Measurements from ENCODE around the gene RBBP9. TPM values are rescaled to one million over a fixed set of nuclear protein-coding genes. Genes with fewer than 3 reads are reported as not detected.
"Not testable (repeated sequence)": the region's sequence is repeated elsewhere in the genome, so short reads cannot be mapped to it uniquely, and the experiment has no call there.

Gene RBBP9
- polyA plus RNA-seq, 1 experiment: 19.7 TPM

DNA sequence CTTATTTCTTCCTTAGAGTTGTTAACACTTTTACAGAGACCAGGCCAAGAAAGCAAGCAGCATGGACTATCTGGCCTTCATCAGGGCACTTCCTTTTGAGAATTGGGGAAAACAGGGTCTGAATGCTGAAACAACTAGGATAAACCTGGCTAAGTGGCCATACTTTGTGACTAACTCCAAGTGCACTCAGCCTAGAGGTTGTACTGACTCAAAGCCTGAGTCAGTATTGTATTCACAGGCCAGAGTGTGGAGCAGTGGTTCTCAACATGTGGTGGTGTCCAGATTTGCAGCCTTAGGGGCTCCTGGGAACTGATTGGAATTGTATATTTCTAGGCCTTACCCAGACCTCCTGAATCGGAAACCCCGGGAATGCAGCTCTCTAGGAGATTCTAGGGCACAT is 30.8 kb upstream of the RBBP9 start:
- Histone ChIP-seq H3K9me3 (ENCODE audit: control insufficient read depth, insufficient read depth, low read length) (no peaks in the 10 kb centered on the region), H3K27ac (ENCODE audit: low read depth, low read length) (peak overlapping the region; percentile 35), H3K27me3 (ENCODE audit: control insufficient read depth, insufficient read depth, low read length) (no peaks in the 10 kb centered on the region), H3K4me3 (ENCODE audit: low read depth, low read length) (no peak overlapping the region)
- DNase-seq (ENCODE audit: low read depth, low spot score): no peak
- CTCF ChIA-PET: no interaction called here
- POLR2A ChIA-PET: no interaction called here
- TF ChIP-seq, protein P1, sequence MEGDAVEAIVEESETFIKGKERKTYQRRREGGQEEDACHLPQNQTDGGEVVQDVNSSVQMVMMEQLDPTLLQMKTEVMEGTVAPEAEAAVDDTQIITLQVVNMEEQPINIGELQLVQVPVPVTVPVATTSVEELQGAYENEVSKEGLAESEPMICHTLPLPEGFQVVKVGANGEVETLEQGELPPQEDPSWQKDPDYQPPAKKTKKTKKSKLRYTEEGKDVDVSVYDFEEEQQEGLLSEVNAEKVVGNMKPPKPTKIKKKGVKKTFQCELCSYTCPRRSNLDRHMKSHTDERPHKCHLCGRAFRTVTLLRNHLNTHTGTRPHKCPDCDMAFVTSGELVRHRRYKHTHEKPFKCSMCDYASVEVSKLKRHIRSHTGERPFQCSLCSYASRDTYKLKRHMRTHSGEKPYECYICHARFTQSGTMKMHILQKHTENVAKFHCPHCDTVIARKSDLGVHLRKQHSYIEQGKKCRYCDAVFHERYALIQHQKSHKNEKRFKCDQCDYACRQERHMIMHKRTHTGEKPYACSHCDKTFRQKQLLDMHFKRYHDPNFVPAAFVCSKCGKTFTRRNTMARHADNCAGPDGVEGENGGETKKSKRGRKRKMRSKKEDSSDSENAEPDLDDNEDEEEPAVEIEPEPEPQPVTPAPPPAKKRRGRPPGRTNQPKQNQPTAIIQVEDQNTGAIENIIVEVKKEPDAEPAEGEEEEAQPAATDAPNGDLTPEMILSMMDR (IDR thresholded peaks at IDR 0.05; ENCODE audit: low read depth, low read length): no peak

- Histone ChIP-seq H3K4me3 (ENCODE audit: low read depth, low read length) (no peak overlapping the region), H3K27ac (ENCODE audit: low read depth, low read length) (peak overlapping the region; percentile 21), H3K27me3 (ENCODE audit: control insufficient read depth, insufficient read depth, low read length) (no peaks in the 10 kb centered on the region), H3K9me3 (ENCODE audit: control insufficient read depth, insufficient read depth, low read length) (no peaks in the 10 kb centered on the region)
- TF ChIP-seq, protein P1 (IDR thresholded peaks at IDR 0.05; ENCODE audit: low read depth, low read length): no peak
- no peak for DNase-seq (ENCODE audit: low read depth, low spot score)
- ChIA-PET CTCF (no interaction called here), POLR2A (no interaction called here)
Observed at GRCh38 chr20:18527339-18527738, 30.3 kb upstream of the RBBP9 start.

DNA sequence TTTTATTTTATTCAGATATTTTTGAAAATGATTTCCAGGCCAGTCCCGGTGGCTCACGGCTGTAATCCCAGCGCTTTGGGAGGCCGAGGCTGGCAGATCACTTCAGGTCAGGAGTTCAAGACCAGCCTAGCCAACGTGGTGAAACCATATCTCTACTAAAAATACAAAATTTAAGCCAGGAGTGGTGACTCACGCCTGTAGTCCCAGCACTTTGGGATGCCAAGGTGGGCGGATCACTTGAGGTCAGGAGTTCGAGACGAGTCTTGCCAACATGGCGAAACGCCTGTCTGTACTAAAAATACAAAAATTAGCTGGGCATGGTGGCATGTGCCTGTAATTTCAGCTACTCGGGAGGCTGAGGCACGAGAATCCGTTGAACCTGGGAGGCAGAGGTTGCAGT is 29.7 kb upstream of the RBBP9 start:
- DNase-seq (ENCODE audit: low read depth, low spot score); H3K27ac ChIP-seq (ENCODE audit: low read depth, low read length); CTCF ChIA-PET: not testable (repeated sequence)

GRCh38 chr20:18524646-18525045 is 27.6 kb upstream of the RBBP9 start:
- no peaks in the 10 kb centered on the region for H3K9me3 ChIP-seq (ENCODE audit: control insufficient read depth, insufficient read depth, low read length)
- H3K27ac ChIP-seq (ENCODE audit: low read depth, low read length): no peak overlapping the region
- DNase-seq (ENCODE audit: low read depth, low spot score): no peak
- no peaks in the 10 kb centered on the region for H3K27me3 ChIP-seq (ENCODE audit: control insufficient read depth, insufficient read depth, low read length)
- POLR2A ChIA-PET: no interaction called here
- CTCF ChIA-PET: interaction anchor here (1.3 kb wide), 1 partner anchor 113 kb away, joined by 4 read pairs; no protein-coding TSS in a partner anchor
- TF ChIP-seq, protein P1 (IDR thresholded peaks at IDR 0.05; ENCODE audit: low read depth, low read length): no peak
- no peak overlapping the region for H3K4me3 ChIP-seq (ENCODE audit: low read depth, low read length)

More for the DNA sequence above, 29.7 kb upstream of the RBBP9 start:
- POLR2A ChIA-PET; H3K4me3 ChIP-seq (ENCODE audit: low read depth, low read length); H3K9me3 ChIP-seq (ENCODE audit: control insufficient read depth, insufficient read depth, low read length); H3K27me3 ChIP-seq (ENCODE audit: control insufficient read depth, insufficient read depth, low read length): not testable (repeated sequence)

DNA sequence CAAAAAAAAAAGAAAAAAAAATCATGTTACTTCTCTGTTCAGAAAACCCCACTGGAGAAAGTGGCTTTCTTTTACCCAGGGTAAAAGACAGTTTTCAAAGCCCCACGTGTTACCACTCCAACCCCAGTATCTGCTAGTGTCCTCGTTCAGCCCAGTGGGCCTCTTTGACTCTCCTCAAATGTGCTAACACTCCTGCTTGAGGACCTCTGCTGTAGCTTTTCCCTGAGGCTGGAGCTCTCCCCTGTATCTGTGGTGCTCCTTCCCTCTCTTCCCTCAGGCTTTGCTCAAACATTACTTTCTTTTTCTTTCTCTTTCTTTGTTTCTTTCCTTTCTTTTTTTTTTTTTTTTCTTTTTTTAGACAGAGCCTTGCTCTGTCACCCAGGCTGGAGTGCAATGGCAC is 26.0 kb upstream of the RBBP9 start:
- Histone ChIP-seq H3K27ac (ENCODE audit: low read depth, low read length) (no peak overlapping the region), H3K27me3 (ENCODE audit: control insufficient read depth, insufficient read depth, low read length) (no peaks in the 10 kb centered on the region), H3K9me3 (ENCODE audit: control insufficient read depth, insufficient read depth, low read length) (no peaks in the 10 kb centered on the region), H3K4me3 (ENCODE audit: low read depth, low read length) (no peak overlapping the region)
- POLR2A ChIA-PET: no interaction called here
- no peak for DNase-seq (ENCODE audit: low read depth, low spot score)
- TF ChIP-seq, protein P1 (IDR thresholded peaks at IDR 0.05; ENCODE audit: low read depth, low read length): no peak
- CTCF ChIA-PET: interaction anchor here (0.6 kb wide), 1 partner anchor 49 kb away, joined by 6 read pairs; no protein-coding TSS in a partner anchor

GRCh38 chr20:18522066-18522465 is 25.0 kb upstream of the RBBP9 start:
- H3K27me3 ChIP-seq (ENCODE audit: control insufficient read depth, insufficient read depth, low read length); CTCF ChIA-PET; H3K9me3 ChIP-seq (ENCODE audit: control insufficient read depth, insufficient read depth, low read length); POLR2A ChIA-PET; H3K4me3 ChIP-seq (ENCODE audit: low read depth, low read length); H3K27ac ChIP-seq (ENCODE audit: low read depth, low read length); DNase-seq (ENCODE audit: low read depth, low spot score): not testable (repeated sequence)

All from AG04450 (cell line).